Measurements from ENCODE around the gene FGFBP1.

DNA sequence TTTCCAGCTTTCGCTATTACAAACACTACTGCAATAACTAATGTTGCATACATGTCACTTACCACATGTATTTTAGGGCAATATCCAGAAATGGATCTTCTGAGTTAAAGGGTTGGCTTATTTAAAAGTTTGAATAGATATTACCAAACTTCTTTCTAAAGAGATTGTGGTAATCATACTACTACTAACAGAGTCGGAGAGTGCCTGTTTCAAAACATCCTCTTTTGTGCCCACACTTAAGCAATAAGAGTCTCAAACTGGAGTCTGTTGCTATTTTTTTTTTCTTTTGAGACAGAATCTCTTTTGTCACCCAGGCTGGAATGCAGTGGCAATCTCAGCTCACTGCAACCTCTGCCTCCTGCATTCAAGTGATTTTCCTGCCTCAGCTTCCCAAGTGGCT, 35.8 kb downstream of the FGFBP1 start:
- TF ChIP-seq, protein P1, sequence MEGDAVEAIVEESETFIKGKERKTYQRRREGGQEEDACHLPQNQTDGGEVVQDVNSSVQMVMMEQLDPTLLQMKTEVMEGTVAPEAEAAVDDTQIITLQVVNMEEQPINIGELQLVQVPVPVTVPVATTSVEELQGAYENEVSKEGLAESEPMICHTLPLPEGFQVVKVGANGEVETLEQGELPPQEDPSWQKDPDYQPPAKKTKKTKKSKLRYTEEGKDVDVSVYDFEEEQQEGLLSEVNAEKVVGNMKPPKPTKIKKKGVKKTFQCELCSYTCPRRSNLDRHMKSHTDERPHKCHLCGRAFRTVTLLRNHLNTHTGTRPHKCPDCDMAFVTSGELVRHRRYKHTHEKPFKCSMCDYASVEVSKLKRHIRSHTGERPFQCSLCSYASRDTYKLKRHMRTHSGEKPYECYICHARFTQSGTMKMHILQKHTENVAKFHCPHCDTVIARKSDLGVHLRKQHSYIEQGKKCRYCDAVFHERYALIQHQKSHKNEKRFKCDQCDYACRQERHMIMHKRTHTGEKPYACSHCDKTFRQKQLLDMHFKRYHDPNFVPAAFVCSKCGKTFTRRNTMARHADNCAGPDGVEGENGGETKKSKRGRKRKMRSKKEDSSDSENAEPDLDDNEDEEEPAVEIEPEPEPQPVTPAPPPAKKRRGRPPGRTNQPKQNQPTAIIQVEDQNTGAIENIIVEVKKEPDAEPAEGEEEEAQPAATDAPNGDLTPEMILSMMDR (IDR thresholded peaks at IDR 0.05; ENCODE audit: low read length), result no peak
- no peak for TF ChIP-seq EZH2 (IDR thresholded peaks at IDR 0.05; ENCODE audit: borderline replicate concordance, low read length)

All from OCI-LY1 (cell line).